ENCODE measurements around the gene AFF3. TPM values are rescaled to one million over a fixed set of nuclear protein-coding genes. Genes with fewer than 3 reads are reported as not detected.

Gene AFF3
- total and polyA plus RNA-seq, 4 donors = 4.2 to 90.9 (median 14.6) TPM

DNA sequence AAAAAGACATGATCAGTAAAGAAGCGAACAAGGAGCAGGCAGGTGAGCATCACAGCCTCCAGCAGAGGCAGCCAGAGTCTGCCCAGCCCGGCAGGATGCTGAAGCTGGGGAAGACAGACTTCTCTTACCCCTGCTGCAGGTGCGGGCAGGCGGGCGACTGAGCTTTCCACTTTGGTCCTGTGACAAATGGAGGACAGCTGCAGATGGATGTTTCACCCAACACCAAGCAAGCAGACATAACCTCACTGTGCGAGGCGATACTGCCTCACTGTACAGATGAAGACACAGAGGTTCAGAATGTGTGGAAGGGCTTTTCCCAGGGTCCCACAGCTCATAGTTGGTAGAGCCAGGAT is 251.0 kb downstream of the AFF3 start:
- Histone ChIP-seq H3K27me3 (ENCODE audit: control insufficient read depth in 3 of 3, insufficient read depth in 3 of 3, low read length in 2 of 3) (no peaks in the 10 kb centered on the region), H3K36me3 (ENCODE audit: control insufficient read depth in 4 of 4, insufficient read depth in 4 of 4, low read length in 4 of 4) (no peaks in the 10 kb centered on the region), H3K4me3 (no peak overlapping the region), H3K27ac (ENCODE audit: low read depth in 1 of 2, low read length in 1 of 2) (no peak overlapping the region), H3K9me3 (ENCODE audit: control insufficient read depth in 4 of 4, insufficient read depth in 3 of 4, low read length in 3 of 4) (no peaks in the 10 kb centered on the region), H3K4me1 (ENCODE audit: control insufficient read depth in 5 of 5, insufficient read depth in 5 of 5, low read length in 5 of 5) (peaks cover 0 to 4% (median 0%) of the 10 kb centered on the region in 5 donors), H3K9ac (ENCODE audit: insufficient read depth in 1 of 2, low read length in 2 of 2) (no peak overlapping the region)
- no peak for ATAC-seq (ENCODE audit: insufficient read depth, low FRiP score)
- TF ChIP-seq, protein P1, sequence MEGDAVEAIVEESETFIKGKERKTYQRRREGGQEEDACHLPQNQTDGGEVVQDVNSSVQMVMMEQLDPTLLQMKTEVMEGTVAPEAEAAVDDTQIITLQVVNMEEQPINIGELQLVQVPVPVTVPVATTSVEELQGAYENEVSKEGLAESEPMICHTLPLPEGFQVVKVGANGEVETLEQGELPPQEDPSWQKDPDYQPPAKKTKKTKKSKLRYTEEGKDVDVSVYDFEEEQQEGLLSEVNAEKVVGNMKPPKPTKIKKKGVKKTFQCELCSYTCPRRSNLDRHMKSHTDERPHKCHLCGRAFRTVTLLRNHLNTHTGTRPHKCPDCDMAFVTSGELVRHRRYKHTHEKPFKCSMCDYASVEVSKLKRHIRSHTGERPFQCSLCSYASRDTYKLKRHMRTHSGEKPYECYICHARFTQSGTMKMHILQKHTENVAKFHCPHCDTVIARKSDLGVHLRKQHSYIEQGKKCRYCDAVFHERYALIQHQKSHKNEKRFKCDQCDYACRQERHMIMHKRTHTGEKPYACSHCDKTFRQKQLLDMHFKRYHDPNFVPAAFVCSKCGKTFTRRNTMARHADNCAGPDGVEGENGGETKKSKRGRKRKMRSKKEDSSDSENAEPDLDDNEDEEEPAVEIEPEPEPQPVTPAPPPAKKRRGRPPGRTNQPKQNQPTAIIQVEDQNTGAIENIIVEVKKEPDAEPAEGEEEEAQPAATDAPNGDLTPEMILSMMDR (IDR thresholded peaks at IDR 0.05; ENCODE audit: control extremely low read depth, extremely low read depth) = no peak
- no peak for DNase-seq
- 94 to 99% methylated on average over 7 of the region's 7 CpGs for WGBS, 2 donors

DNA sequence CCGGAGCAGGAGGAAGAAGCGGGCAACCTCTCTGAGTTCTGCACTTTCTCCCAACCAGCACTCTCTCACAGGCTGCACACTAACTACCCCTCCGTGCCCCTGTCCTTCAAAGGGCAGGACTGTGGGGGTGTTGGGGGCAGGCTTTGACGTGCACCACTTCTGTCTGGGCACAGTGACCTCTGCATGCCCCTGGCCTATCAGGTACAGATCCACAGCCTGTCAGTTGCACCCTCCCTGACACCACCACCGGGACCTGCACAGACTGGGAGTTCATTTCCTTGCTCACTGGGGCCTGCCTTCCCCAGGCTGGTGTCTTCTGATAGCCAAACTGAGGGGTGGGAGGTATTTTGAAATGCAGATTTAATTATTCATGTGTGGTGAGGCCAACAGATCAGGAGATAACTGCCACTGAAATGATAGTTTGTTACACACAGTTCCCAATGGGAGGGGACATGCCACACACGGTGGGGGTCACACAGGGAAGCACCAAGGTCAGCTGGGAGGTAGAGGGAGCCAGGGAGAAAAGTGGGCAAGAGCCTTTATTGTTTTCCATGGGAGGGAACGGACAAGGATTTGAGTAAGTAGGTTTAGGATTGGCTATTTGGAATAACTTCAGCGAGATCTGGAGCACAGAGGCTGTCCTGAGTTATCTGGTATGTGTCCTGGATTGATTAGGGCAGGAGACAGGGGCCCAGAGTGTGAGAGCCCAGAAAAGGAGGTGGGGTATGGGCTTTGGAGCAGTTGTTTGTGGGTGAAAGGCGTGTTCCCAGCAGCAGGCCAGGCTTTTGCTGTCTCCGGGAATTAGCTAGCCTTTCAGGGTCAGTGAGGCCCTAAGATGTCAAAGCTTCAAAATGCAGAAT is 251.6 kb downstream of the AFF3 start:
- no peak for ATAC-seq (ENCODE audit: insufficient read depth, low FRiP score)
- 88 to 91% methylated on average over 10 of the region's 10 CpGs for WGBS, 2 donors

DNA sequence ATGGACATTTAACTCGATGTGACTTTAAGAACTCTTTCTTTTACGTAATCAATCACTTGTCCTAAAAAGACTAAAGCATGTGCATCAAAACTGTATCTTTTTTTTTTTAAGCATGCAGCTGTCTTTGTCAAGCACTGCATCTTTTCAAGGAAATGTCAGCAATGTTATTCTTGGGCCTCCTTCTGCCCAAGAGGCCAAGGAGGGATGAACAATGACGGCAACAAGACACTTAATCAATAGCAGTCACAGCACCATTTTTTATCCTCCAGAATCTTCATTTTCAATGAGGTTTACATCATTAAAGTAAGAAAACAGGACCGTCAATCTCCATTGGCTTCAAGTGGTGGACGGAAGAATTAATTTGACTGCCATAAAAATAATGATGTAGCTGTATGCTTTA is 253.8 kb downstream of the AFF3 start:
- DNase-seq = no peak
- Histone ChIP-seq H3K9ac (ENCODE audit: insufficient read depth in 1 of 2, low read length in 2 of 2) (no peak overlapping the region), H3K4me1 (ENCODE audit: control insufficient read depth in 5 of 5, insufficient read depth in 5 of 5, low read length in 5 of 5) (peaks cover 0 to 9% (median 2%) of the 10 kb centered on the region in 5 donors), H3K4me3 (no peak overlapping the region), H3K9me3 (ENCODE audit: control insufficient read depth in 4 of 4, insufficient read depth in 3 of 4, low read length in 3 of 4) (no peaks in the 10 kb centered on the region), H3K27me3 (ENCODE audit: control insufficient read depth in 3 of 3, insufficient read depth in 3 of 3, low read length in 2 of 3) (no peaks in the 10 kb centered on the region), H3K27ac (ENCODE audit: low read depth in 1 of 2, low read length in 1 of 2) (no peak overlapping the region), H3K36me3 (ENCODE audit: control insufficient read depth in 4 of 4, insufficient read depth in 4 of 4, low read length in 4 of 4) (no peaks in the 10 kb centered on the region)
- whole genome bisulfite sequencing, 2 donors = 74 to 76% methylated on average over 5 of the region's 5 CpGs
- TF ChIP-seq, protein P1 (IDR thresholded peaks at IDR 0.05; ENCODE audit: control extremely low read depth, extremely low read depth) = no peak
- no peak for ATAC-seq (ENCODE audit: insufficient read depth, low FRiP score)

More for the DNA sequence above, 251.6 kb downstream of the AFF3 start:
- no peaks in the 10 kb centered on the region for H3K36me3 ChIP-seq (ENCODE audit: control insufficient read depth in 4 of 4, insufficient read depth in 4 of 4, low read length in 4 of 4)
- no peaks in the 10 kb centered on the region for H3K9me3 ChIP-seq (ENCODE audit: control insufficient read depth in 4 of 4, insufficient read depth in 3 of 4, low read length in 3 of 4)
- peaks cover 0 to 4% (median 0%) of the 10 kb centered on the region in 5 donors for H3K4me1 ChIP-seq (ENCODE audit: control insufficient read depth in 5 of 5, insufficient read depth in 5 of 5, low read length in 5 of 5)
- H3K27ac ChIP-seq (ENCODE audit: low read depth in 1 of 2, low read length in 1 of 2) = no peak overlapping the region
- no peak overlapping the region for H3K9ac ChIP-seq (ENCODE audit: insufficient read depth in 1 of 2, low read length in 2 of 2)
- TF ChIP-seq, protein P1 (IDR thresholded peaks at IDR 0.05; ENCODE audit: control extremely low read depth, extremely low read depth) = no peak
- no peaks in the 10 kb centered on the region for H3K27me3 ChIP-seq (ENCODE audit: control insufficient read depth in 3 of 3, insufficient read depth in 3 of 3, low read length in 2 of 3)
- H3K4me3 ChIP-seq = no peak overlapping the region
- no peak for DNase-seq

Measured in lung (tissue), 12 donors.